SK-N-SH (cell line): ENCODE data around the gene NOTCH2. TPM values are rescaled to one million over a fixed set of nuclear protein-coding genes. Genes with fewer than 3 reads are reported as not detected.

Experiments used
- CTCF ChIA-PET: fragments of 300-600, 350-600 bp; formaldehyde crosslinking; extraction: SDS; loops from one replicate; lab custom pipeline; 2021; lab: Yijun Ruan, JAX
- POLR2A ChIA-PET: fragments of 350-600 bp; sonication (Branson Sonifier 250); formaldehyde crosslinking; extraction: SDS; loops from one replicate; lab custom pipeline; 2020; ENCODE audit warnings: antibody characterized with exemption, inconsistent platforms; lab: Yijun Ruan, JAX
- DNase-seq: peaks from one replicate; pipeline ENCODE4 v3.0.0; 2012
- H2AFZ ChIP-seq: fragments of 200-600 bp; sonication (generic); 2 replicates; pipeline ENCODE4 v1.8.1; 2016; ENCODE audit warnings: antibody characterized with exemption, mild to moderate bottlenecking, low read depth
- H3F3A ChIP-seq: fragments of 200-600 bp; sonication (generic); replicated peaks from 2 replicates; pipeline ENCODE3; 2016; ENCODE audit warnings: antibody characterized with exemption, mild to moderate bottlenecking; ENCODE audit not compliant: insufficient read depth
- H3K27ac ChIP-seq, 2 experiments: fragments of 200-500 bp in 1 of 2; fragments of 200-600 bp in 1 of 2; sonication (Bioruptor generic) in 1 of 2; sonication (generic), shearing (Covaris generic) in 1 of 2; 2 replicates each; pipeline versions ENCODE4 v1.5.1 to v1.6.1; 2014 to 2016; ENCODE audit warnings: low read depth in 2 of 2, inconsistent platforms in 1 of 2, low read length in 1 of 2, mild to moderate bottlenecking in 1 of 2, mixed read lengths in 1 of 2
- H3K27me3 ChIP-seq: fragments of 200-600 bp; sonication (generic), shearing (Covaris generic); 2 replicates; pipeline ENCODE4 v1.6.1; 2016; ENCODE audit warnings: mixed run types; ENCODE audit not compliant: insufficient read depth
- H3K36me3 ChIP-seq, 2 experiments: fragments of 200-500 bp in 1 of 2; fragments of 200-600 bp in 1 of 2; sonication (Bioruptor generic) in 1 of 2; sonication (generic) in 1 of 2; replicated peaks in 1 of 2; 2 replicates each; pipeline versions ENCODE3 to v1.5.1; 2014 to 2016; ENCODE audit warnings: low read length in 1 of 2, mild to moderate bottlenecking in 1 of 2; ENCODE audit not compliant: insufficient read depth in 2 of 2, control insufficient read depth in 1 of 2
- H3K4me1 ChIP-seq, 2 experiments: fragments of 200-500 bp in 1 of 2; fragments of 200-600 bp in 1 of 2; sonication (Bioruptor generic) in 1 of 2; sonication (generic), shearing (Covaris generic) in 1 of 2; 2 replicates each; pipeline versions ENCODE4 v1.5.1 to v1.6.1; 2014 to 2016; ENCODE audit warnings: low read depth in 1 of 2, low read length in 1 of 2, mixed run types in 1 of 2; ENCODE audit not compliant: insufficient read depth in 2 of 2, control insufficient read depth in 1 of 2
- H3K4me2 ChIP-seq: fragments of 200-600 bp; sonication (generic), shearing (Covaris generic); 2 replicates; pipeline ENCODE4 v1.6.1; 2017; ENCODE audit warnings: mixed run types
- H3K4me3 ChIP-seq, 2 experiments: fragments of 200-500 bp in 1 of 2; fragments of 200-600 bp in 1 of 2; sonication (Bioruptor generic) in 1 of 2; sonication (generic), shearing (Covaris generic) in 1 of 2; 2 replicates each; pipeline versions ENCODE4 v1.5.1 to v1.8.1; 2014 to 2016; ENCODE audit warnings: low read depth in 2 of 2, inconsistent platforms in 1 of 2, low read length in 1 of 2, mild to moderate bottlenecking in 1 of 2, mixed read lengths in 1 of 2, moderate library complexity in 1 of 2
- H3K79me2 ChIP-seq: fragments of 200-600 bp; sonication (generic); 2 replicates; pipeline ENCODE4 v1.8.1; 2017; ENCODE audit warnings: mild to moderate bottlenecking; ENCODE audit not compliant: insufficient read depth
- H3K9ac ChIP-seq: fragments of 200-600 bp; sonication (generic); 2 replicates; pipeline ENCODE4 v1.6.1; 2017; ENCODE audit warnings: mixed run types
- H3K9me2 ChIP-seq: fragments of 200-600 bp; sonication (generic); 2 replicates; pipeline ENCODE4 v1.6.1; 2017; ENCODE audit warnings: mixed run types
- H3K9me3 ChIP-seq: fragments of 200-600 bp; sonication (generic); 2 replicates; pipeline ENCODE4 v1.6.1; 2017; ENCODE audit warnings: mixed run types, mild to moderate bottlenecking, moderate library complexity
- H4K20me1 ChIP-seq: fragments of 200-600 bp; sonication (generic); 2 replicates; pipeline ENCODE4 v1.6.1; 2017; ENCODE audit warnings: mild to moderate bottlenecking, mixed run types; ENCODE audit not compliant: insufficient read depth
- CTCF ChIP-seq: fragments of 200-600 bp; sonication (generic); IDR thresholded peaks from 2 replicates; pipeline ENCODE4 v1.6.1; 2017; ENCODE audit warnings: antibody characterized with exemption, mild to moderate bottlenecking, moderate library complexity
- FOXJ3 ChIP-seq: sonication (generic); formaldehyde crosslinking; IDR thresholded peaks from 2 replicates; pipeline ENCODE4 v1.5.1; 2020; ENCODE audit warnings: mild to moderate bottlenecking, missing genetic modification reagents
- GABPA ChIP-seq: IDR thresholded peaks from 2 replicates; pipeline ENCODE4 v1.4.0; 2012; ENCODE audit warnings: low read depth, mild to moderate bottlenecking
- MAX ChIP-seq: IDR thresholded peaks from 2 replicates; pipeline ENCODE4 v1.4.0; 2012; ENCODE audit warnings: low read depth
- MEF2A ChIP-seq: IDR thresholded peaks from 2 replicates; pipeline ENCODE4 v1.4.0; 2012; ENCODE audit warnings: low read depth, borderline replicate concordance
- MXI1 ChIP-seq: IDR thresholded peaks from 2 replicates; pipeline ENCODE4 v1.6.1; 2012; ENCODE audit warnings: mild to moderate bottlenecking, low read depth, low read length, improper control_type of control experiment
- PBX3 ChIP-seq: IDR thresholded peaks from 2 replicates; pipeline ENCODE4; 2012
- POLR2AphosphoS5 ChIP-seq: IDR thresholded peaks from 2 replicates; pipeline ENCODE4 v1.6.1; 2012; ENCODE audit warnings: low read depth, low read length
- RAD21 ChIP-seq: IDR thresholded peaks from 2 replicates; pipeline ENCODE4 v1.6.1; 2012; ENCODE audit warnings: mild to moderate bottlenecking, low read length
- RCOR1 ChIP-seq: fragments of 150-350 bp; IDR thresholded peaks from 2 replicates; pipeline ENCODE4 v1.6.1; 2017; ENCODE audit warnings: antibody characterized with exemption, low read length
- SMC3 ChIP-seq: IDR thresholded peaks from 2 replicates; pipeline ENCODE4 v1.6.1; 2012; ENCODE audit warnings: low read depth, low read length, improper control_type of control experiment
- TAF1 ChIP-seq: IDR thresholded peaks from 2 replicates; pipeline ENCODE4 v1.6.1; 2012; ENCODE audit warnings: low read depth, mild to moderate bottlenecking, low read length, moderate library complexity, borderline replicate concordance
- ZBTB33 ChIP-seq: IDR thresholded peaks from 2 replicates; pipeline ENCODE4 v1.4.0; 2012; ENCODE audit warnings: low read depth, borderline replicate concordance
- WGBS: methylation state at CpG from one replicate; pipeline ENCODE4 v1.1.6; 2017; ENCODE audit warnings: low lambda C conversion rate; 5-methylcytosine and 5-hydroxymethylcytosine counted together
- polyA plus RNA-seq, 3 experiments: library from polyadenylated mRNA; depleted of rRNA; stranded (reverse); fragments of >200 nt; gene quantifications; 2 replicates each; pipeline ENCODE4 v1.2.3, GENCODE V29; 2012

NOTCH2 gene
- polyA plus RNA-seq, 1 of the 3 experiments (the other 2 are of a cell fraction): 23.0 TPM

GRCh38 chr1:119870917-119871596, 198.4 kb downstream of the NOTCH2 start:
- no peak overlapping the region for H3K4me3 ChIP-seq
- no peaks in the 10 kb centered on the region for H3K79me2 ChIP-seq
- H3K9me3 ChIP-seq: no peaks in the 10 kb centered on the region
- no peak overlapping the region for H3K9ac ChIP-seq
- no peak overlapping the region for H3K27ac ChIP-seq
- peaks cover 10 to 27% of the 10 kb centered on the region in 2 experiments; a peak in 2 of 4 replicates for H3K4me1 ChIP-seq
- H3K27me3 ChIP-seq: no peaks in the 10 kb centered on the region
- no peaks in the 10 kb centered on the region for H3K9me2 ChIP-seq
- 43% methylated on average over 19 of the region's 20 CpGs for WGBS
- no peaks in the 10 kb centered on the region for H4K20me1 ChIP-seq
- POLR2A ChIA-PET: no interaction called here
- no peaks in the 10 kb centered on the region for H3K36me3 ChIP-seq
- no peak overlapping the region for H3K4me2 ChIP-seq
- TF ChIP-seq MAX (no peak), GABPA (no peak), PBX3 (no peak), ZBTB33 (no peak), POLR2AphosphoS5 (no peak), FOXJ3 (no peak), MXI1 (no peak), MEF2A (no peak), TAF1 (no peak), RAD21 (peak; percentile 95), SMC3 (peak; percentile 91), CTCF (peak; percentile 98), RCOR1 (no peak)
- DNase-seq: peak; percentile 70
- peaks cover 7% of the 10 kb centered on the region for H3F3A ChIP-seq
- CTCF ChIA-PET: interaction anchor here (0.7 to 2.5 kb wide), 21 partner anchors 8 to 127 kb away, joined by 3 to 14 read pairs (median 5); partner anchors contain the start of gene REG4
- H2AFZ ChIP-seq: peak overlapping the region; percentile 69
